ENCODE results near the gene TMEM26.

Gene TMEM26

GRCh38 chr10:61460835-61461234 lies 7.7 kb upstream of the TMEM26 start:
- DNase-seq (ENCODE audit: low read depth in 2 of 2) = no peak

DNA sequence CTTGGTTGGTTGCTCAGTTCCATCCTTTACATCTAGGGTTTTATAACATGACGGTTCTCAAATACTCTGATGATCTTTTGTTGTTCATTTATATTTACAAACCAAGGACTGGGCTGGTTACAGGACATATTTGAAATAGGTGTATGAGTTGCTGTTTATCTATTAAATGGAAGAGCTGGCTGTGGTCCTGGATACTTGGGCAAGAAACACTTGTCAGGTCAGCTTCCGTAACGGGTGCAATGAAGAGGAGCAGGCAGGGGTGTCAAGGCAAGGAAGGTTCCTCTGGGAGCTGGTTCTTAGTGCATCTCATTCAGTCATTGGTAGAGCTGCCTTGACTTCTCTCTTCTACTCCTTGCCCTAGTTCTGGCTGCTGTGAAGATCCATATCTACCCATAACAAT lies 4.8 kb upstream of the TMEM26 start:
- DNase-seq (ENCODE audit: low read depth in 2 of 2) = no peak

DNA sequence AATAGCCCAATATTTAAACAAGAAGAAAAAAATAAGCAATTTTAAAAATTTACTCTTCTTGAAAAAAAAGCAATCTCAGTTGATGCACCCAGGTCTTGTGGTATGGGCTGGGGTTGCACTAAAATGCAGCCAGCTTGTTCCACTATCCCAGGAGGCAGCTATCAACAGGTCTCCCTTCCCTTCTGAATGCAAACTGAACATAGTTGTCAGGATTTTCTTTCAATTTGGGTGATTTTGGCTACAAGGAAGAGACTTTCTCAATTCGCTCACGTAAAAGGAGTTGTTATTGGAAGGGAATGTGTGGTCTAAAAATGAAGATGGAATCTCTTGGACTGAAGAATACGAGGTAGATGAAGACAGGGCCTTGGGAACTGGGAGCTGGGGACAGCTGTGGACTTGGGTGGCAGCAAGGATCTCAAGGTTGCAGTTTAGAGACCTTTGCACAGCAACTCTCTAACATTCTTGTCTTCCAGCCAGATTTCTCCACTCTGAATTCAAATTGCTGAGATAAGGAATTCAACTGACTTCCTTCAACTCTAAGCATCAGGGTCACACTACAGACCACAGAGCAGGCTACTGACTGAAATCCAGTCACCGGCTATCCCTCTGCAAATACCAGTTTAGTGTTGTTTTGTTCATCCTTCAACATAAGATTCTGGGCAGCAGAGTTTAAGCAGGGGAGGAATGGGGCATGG lies 3.1 kb upstream of the TMEM26 start:
- DNase-seq (ENCODE audit: low read depth in 2 of 2) = no peak

DNA sequence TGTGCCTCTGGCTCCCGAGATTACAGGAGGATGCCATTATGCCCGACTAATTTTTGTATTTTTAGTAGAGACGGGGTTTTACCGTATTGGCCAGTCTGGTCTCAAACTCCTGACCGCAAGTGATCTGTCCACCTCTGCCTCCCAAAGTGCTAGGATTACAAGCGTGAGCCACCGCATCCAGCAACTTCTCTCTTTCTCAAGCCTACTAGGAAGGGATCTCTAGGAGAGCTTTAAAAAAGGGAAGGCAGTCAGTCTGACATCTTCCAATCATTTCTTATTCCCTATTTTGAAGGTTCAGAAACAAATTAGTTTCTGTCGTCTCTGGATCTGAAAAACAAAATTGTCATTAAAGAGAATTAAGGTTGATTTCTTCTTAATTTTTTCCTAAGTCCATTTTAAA lies 2.5 kb upstream of the TMEM26 start:
- no peak for DNase-seq (ENCODE audit: low read depth in 2 of 2)

DNA sequence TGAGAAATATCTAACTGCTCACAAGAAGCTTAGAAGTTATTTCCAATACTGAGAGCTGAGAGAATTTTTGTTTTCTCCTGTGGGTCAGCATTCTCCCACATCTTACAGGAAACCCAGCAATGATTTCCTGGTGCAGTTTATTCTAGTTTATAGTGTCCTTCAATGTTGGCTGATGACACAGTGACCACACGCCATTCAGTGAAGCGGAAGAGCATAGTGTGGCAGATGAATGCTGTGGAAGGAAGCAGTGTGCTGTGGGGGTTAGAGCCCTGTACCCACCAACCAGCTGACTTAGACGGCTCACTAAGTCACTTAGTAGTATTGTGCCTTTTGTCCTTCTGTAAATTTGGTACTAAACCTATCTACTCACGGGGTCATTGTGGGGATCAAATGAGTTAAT lies 1.4 kb upstream of the TMEM26 start:
- DNase-seq (ENCODE audit: low read depth in 2 of 2) = no peak

GRCh38 chr10:61452151-61452651 lies 980 bp downstream of the TMEM26 start:
- no peak for DNase-seq (ENCODE audit: low read depth in 2 of 2)

DNA sequence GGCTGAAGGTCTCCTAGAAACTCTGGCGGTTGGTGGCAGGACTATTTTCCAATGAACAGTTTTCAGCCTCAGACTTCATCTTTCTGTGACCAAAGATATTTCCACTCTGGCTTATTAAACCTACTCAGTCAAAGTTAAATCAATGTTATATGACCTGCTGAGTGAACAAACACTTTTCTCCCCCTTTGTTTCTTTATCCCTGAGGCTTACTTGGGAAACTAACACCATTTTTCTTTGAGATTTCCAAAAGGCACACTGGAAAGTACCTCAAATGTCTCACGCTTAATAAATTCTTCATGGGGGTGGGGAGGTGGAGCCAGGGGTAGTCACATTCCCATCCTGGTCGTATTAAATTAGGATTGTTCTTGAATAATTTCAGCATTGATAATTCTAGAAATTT lies 1.8 kb downstream of the TMEM26 start:
- no peak for DNase-seq (ENCODE audit: low read depth in 2 of 2)

GRCh38 chr10:61448841-61449600 lies 4.2 kb downstream of the TMEM26 start:
- DNase-seq (ENCODE audit: low read depth in 2 of 2) = no peak

DNA sequence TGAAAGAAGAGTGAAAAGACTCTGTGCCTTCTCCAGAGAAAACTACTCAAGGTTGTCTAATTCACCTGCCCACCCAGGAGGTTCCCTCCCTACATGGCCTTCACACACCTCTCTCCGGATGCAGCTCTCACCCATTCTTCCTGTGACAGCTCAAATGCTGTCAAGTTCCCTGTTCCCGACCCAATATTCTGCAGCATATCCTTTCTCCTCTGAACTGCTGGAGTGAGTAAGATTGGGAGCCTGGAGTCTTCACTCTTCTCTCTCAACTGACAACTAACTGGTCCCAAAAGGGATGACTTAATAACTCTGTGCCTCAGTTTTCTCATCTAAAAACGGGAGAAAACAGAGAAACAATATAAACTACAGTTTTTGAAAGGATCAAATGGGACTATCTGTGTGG lies 5.1 kb downstream of the TMEM26 start:
- DNase-seq (ENCODE audit: low read depth in 2 of 2) = no peak

DNA sequence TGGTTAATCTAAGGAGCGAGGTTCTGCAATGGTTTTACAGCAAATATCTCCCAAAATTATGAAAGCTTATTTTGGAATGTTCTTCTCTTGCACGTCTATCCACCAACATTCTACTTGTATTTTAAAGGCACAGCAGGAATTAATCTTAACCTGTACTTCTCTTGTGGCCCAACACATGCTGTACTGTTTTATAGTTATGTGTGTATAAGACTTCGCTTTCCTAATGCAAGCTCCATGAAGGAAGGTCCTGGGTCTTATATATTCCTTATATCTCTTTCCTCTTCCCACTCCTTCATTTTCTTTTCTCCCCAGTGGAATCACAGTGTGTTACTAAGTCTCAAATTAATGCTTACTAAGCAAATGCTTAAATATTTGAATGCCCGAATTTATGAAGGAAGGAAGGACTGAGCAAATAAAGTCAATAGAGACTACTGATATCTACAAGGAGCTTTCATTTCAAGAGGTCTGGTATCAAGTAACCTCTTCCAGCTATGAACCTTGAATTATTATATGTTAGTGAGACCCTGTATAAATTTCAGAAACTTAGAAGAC lies 14.0 kb downstream of the TMEM26 start:
- DNase-seq (ENCODE audit: low read depth in 2 of 2) = no peak

DNA sequence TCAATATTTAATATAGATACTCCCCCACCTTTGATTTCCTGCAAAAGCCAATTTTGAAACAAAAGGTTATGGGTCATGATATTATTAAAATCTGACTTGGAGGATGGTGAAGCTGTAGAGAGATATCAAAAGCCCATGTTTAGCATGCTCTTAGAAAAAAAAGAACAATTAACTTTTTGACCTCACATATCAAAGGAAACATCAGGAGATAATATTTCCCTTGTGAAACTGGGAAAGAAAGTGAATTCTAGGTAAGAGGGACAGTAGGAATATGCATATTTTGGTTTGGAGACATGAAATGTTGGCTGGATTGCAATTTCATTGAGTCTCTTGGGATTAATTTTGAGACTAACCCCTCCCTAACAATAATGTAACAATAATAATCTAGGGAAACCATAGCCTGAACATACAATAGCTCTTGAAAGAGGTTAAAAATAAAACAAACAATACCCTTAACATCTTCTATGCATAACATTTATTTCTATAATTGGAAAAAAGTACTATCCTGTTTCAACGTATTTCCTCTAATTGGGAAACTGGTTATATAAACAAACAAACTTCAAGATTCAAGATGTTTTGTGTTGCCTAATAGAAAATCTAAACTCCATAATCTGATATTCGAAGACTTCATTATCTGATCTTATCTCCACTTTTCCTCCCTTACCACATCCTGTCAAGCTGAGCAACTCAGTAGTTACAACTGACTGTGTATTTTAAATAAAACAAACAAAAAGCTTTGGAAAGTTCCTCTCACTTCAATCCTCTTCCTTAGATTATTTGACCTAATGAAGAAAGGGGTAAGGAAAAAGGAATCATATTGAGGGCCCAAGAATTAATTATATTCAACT lies 14.8 kb downstream of the TMEM26 start:
- DNase-seq (ENCODE audit: low read depth in 2 of 2) = no peak

- no peak for DNase-seq (ENCODE audit: low read depth in 2 of 2)
Measured at GRCh38 chr10:61423178-61423577, 30.0 kb downstream of the TMEM26 start.

- no peak for DNase-seq (ENCODE audit: low read depth in 2 of 2)
Measured at GRCh38 chr10:61417661-61418060, 35.5 kb downstream of the TMEM26 start.

DNA sequence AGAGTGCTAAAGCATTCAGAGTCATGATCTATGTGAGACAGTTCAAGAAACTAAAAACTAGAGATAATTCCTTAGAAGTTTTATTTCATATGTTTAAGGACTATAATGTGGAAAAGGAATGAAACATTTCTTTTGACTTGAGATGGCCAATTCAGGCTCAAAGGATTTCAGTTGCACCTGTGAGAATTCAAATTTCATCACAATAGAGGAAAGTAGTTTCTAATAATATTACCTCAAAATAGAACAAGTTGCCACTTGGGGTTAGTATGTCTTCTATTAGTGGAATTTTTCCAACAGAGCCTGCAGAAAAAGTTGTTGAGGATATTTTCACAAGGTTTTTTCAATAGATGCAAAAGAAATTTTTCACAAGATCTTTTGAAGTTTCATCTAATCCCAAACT lies 37.4 kb downstream of the TMEM26 start:
- DNase-seq (ENCODE audit: low read depth in 2 of 2) = no peak

- DNase-seq (ENCODE audit: low read depth in 2 of 2) = no peak
Measured at GRCh38 chr10:61411706-61412105, 41.5 kb downstream of the TMEM26 start.

DNA sequence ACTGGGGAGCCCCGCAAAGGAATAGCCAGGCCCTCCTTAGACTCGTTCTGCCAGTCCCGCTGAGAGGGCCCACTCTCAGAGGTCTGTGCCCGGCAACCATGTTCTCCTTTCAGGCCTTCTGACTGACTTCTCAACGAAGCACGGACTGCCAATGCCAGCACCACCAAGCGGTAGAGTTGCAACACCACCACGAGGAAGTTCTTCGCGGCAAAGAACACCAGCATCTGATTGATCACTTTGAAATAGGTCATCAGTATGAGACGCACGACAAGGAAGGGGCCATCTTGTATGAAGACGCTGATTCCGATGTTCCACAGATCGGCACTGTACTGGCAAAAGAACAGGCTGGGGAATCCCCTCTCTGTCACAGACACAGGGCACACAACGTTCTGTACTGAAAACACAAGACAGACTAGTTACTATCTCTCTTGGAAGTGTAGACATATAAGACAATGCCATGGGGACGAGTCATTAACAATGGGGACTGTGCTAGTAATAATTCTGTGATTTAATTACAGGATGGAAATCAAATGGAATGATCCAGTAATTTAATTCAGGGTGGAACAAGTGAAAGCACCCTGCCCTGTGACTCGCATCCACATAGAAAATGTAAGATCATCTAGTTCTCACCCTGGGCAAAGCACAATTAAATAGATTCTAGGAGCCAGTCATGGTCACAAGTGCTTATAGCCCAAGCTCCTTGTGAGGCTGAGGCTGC lies 42.7 kb downstream of the TMEM26 start:
- no peak for DNase-seq (ENCODE audit: low read depth in 2 of 2)

GRCh38 chr10:61409157-61409556 lies 44.0 kb downstream of the TMEM26 start:
- no peak for DNase-seq (ENCODE audit: low read depth in 2 of 2)

- DNase-seq (ENCODE audit: low read depth in 2 of 2) = no peak
Measured at GRCh38 chr10:61408105-61408504, 45.1 kb downstream of the TMEM26 start.

GRCh38 chr10:61406736-61407135 lies 46.4 kb downstream of the TMEM26 start:
- DNase-seq (ENCODE audit: low read depth in 2 of 2) = no peak

DNA sequence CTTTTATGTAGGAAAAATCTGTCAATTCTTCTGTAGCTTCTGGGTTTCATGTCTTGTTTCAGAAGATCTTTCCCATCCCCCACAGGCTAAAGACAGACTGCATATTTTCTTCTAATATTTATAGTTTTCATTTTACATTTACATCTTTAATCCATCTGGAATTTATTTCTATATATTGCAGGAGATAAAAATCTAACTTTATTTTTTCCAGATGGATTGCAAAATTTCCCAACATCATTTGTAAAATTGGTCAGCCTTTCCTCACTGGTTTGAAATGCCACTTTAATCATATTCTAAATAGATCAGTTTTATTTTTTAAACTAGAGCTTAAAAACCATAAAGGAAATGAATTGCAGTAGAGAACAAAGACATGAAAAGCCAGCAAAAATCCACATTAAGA lies 46.9 kb downstream of the TMEM26 start:
- DNase-seq (ENCODE audit: low read depth in 2 of 2) = no peak

GRCh38 chr10:61404751-61405150 lies 48.4 kb downstream of the TMEM26 start:
- no peak for DNase-seq (ENCODE audit: low read depth in 2 of 2)
